Pancreas (tissue), 10 donors: ENCODE measurements around the gene OSBP. TPM values are rescaled to one million over a fixed set of nuclear protein-coding genes. Genes with fewer than 3 reads are reported as not detected.
A peak's percentile ranks its signal among the peaks of the same experiment; 100 is the strongest.

Source experiments
- ATAC-seq, 4 donors: fragments of 200-7000 bp; cut with Tn5 transposase; one replicate each; pipeline versions ENCODE4 v1.8.0 to v1.9.1; 2020; ENCODE audit warnings: mild to moderate bottlenecking in 4 of 4, moderate library complexity in 4 of 4
- DNase-seq, 6 donors: peaks; one replicate each; pipeline ENCODE4 v3.0.0-alpha.2; 2020
- FAIRE-seq: peaks from 2 replicates; lab custom pipeline; 2012; peaks lifted over from hg19 to GRCh38; lab: Jason Lieb, UNC
- H3K27ac ChIP-seq, 4 donors: fragments of 200-600 bp; sonication (generic); 1 replicate in 3 of 4; 2 replicates in 1 of 4; pipeline versions ENCODE4 v1.5.0 to v1.8.0; 2020
- H3K27me3 ChIP-seq, 4 donors: fragments of 200-600 bp; one replicate each; pipeline ENCODE4 v1.8.0; 2021
- H3K36me3 ChIP-seq, 3 donors: fragments of 200-600 bp; sonication (generic) in 1 of 3; one replicate each; pipeline versions ENCODE4 v1.5.0 to v1.8.0; 2020 to 2021
- H3K4me1 ChIP-seq, 3 donors: fragments of 200-600 bp; one replicate each; pipeline ENCODE4 v1.8.0; 2021
- H3K4me3 ChIP-seq, 4 donors: fragments of 200-600 bp; sonication (generic) in 2 of 4; one replicate each; pipeline versions ENCODE4 v1.5.0 to v1.8.0; 2020 to 2021
- H3K9me3 ChIP-seq, 4 donors: fragments of 200-600 bp; one replicate each; pipeline ENCODE4 v1.8.0; 2021
- WGBS, 2 donors: extraction: QIAGEN DNeasy Blood & Tissue Kit; methylation state at CpG; one replicate each; pipeline ENCODE4 v1.1.7; 2013; 5-methylcytosine and 5-hydroxymethylcytosine counted together
- intact Hi-C, 3 donors: fragments of 100-400 bp; cut with DNase I; formaldehyde crosslinking; loops; one replicate each; pipeline versions ENCODE4 v1.11.1 to v1.14.2; 2022
- polyA plus RNA-seq, 2 donors: library from polyadenylated mRNA; stranded (reverse); fragments of 200-250 nt; gene quantifications; one replicate each; pipeline ENCODE4 v1.2.3, GENCODE V29; 2013
- total RNA-seq, 6 donors: library from RNA; stranded (reverse); fragmentation: NEBNext Ultra II Directional in 4 of 6; extraction: Animal tissue kit (Norgen Biotek cat#: 25700) in 4 of 6; gene quantifications; one replicate each; pipeline versions ENCODE4 v1.2.1 to v1.2.4, GENCODE V29; 2021 to 2023
- TF ChIP-seq, protein P1 (sequence below), 4 donors: fragments of 200-600 bp; sonication (generic) in 3 of 4; IDR thresholded peaks; one replicate each; pipeline versions ENCODE4 v1.5.0 to v1.8.0; 2021; ENCODE audit warnings: antibody characterized with exemption in 4 of 4
- donor health status: healthy with polysubstance abuse.
- donor health status: DM: no; HTN: no; CAD: no; lungs with moderate emphysema.
- donor health status: DM: no; HTN: no; CAD: no.
- donor health status: control.
- donor health status: control.
- donor health status: Bipolar disorder and iron deficiency.
- donor health status: DM: yes; HTN: yes; CAD: no.
- donor health status: DM: no; HTN: no; CAD: no.
- donor health status: DM: no; HTN: no; CAD: no.
- donor health status: DM: yes; HTN: yes; CAD: no.

The OSBP gene
- total and polyA plus RNA-seq, 8 donors = 12.4 to 39.7 (median 35.3) TPM

DNA sequence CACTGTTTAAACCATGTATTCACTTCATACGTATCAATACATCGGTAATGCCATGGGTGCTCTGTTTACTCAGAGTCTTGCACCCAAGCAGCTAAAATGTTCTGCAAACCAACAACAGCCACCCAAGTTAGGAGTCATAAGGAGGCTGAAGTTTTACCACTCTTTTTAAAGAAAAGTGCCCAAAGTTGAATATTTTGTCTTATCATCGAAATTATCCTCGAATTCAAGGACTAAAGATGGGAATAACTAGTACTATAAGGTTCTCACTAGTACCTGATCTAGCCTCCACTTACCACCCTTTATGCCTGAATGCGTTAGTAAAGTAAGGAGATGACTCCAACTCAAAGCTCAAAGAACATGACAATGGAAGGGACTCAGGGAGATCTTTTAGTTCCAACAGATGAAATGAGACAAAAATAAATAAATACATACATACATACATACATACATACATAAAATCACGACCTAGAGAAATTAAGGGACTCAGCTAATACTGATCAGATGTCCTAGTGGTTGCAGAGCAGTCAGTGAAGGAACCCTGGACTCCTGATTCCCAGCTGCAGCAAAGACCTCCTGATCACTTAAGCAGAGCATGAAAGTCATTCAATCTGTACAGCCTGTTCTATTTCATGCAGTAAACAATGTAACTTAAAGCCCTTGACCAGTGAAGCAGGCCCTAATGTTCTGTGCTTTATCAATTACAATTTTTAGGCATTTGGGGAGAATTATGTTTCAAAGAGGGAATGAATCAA, 7.7 kb downstream of the OSBP start:
- intact Hi-C loops = no loop called here
- TF ChIP-seq, protein P1, sequence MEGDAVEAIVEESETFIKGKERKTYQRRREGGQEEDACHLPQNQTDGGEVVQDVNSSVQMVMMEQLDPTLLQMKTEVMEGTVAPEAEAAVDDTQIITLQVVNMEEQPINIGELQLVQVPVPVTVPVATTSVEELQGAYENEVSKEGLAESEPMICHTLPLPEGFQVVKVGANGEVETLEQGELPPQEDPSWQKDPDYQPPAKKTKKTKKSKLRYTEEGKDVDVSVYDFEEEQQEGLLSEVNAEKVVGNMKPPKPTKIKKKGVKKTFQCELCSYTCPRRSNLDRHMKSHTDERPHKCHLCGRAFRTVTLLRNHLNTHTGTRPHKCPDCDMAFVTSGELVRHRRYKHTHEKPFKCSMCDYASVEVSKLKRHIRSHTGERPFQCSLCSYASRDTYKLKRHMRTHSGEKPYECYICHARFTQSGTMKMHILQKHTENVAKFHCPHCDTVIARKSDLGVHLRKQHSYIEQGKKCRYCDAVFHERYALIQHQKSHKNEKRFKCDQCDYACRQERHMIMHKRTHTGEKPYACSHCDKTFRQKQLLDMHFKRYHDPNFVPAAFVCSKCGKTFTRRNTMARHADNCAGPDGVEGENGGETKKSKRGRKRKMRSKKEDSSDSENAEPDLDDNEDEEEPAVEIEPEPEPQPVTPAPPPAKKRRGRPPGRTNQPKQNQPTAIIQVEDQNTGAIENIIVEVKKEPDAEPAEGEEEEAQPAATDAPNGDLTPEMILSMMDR (IDR thresholded peaks at IDR 0.05) = no peak
- peaks cover 0 to 53% (median 48%) of the 10 kb centered on the region in 3 donors for H3K36me3 ChIP-seq

DNA sequence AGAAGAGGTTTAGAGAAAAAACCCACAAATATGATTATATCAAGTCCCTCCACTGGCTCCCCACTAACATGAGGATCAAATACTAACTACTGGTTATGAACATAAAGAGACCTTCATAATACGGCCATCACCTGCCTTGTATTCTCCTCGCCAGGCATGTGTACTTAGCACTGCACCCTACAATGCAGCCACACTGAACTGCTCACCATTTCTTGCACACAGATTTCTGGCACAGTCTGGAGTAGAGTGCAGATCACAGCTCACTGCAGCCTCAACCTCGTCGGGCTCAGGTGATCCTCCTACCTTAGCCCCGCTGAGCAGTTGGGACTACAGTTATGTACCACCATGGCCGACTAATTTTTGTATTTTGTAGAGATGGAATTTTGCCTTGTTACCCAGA, 13.1 kb downstream of the OSBP start:
- FAIRE-seq = no peak
- Histone ChIP-seq H3K4me3 (no peak overlapping the region), H3K27me3 (no peaks in the 10 kb centered on the region), H3K9me3 (no peaks in the 10 kb centered on the region), H3K4me1 (peaks cover 16 to 36% (median 23%) of the 10 kb centered on the region in 3 donors), H3K27ac (peak overlapping the region; percentile 43 to 90 (median 68)), H3K36me3 (peaks cover 23 to 66% (median 56%) of the 10 kb centered on the region in 3 donors)
- 53 to 54% methylated on average over 6 of the region's 6 CpGs for WGBS, 2 donors
- intact Hi-C loops = no loop called here
- no peak for DNase-seq
- peak in 3 of 4 donors; percentile 39 to 57 (median 41) for ATAC-seq
- TF ChIP-seq, protein P1 (IDR thresholded peaks at IDR 0.05) = no peak

More for the DNA sequence above, 7.7 kb downstream of the OSBP start:
- 66 to 72% methylated on average over 6 of the region's 6 CpGs for WGBS, 2 donors
- H3K4me3 ChIP-seq = no peak overlapping the region
- H3K9me3 ChIP-seq = no peaks in the 10 kb centered on the region
- H3K27ac ChIP-seq = no peak overlapping the region
- no peaks in the 10 kb centered on the region for H3K27me3 ChIP-seq
- peaks cover 20 to 40% (median 31%) of the 10 kb centered on the region in 3 donors for H3K4me1 ChIP-seq
- FAIRE-seq = no peak
- DNase-seq = no peak
- ATAC-seq = no peak

- no peaks in the 10 kb centered on the region for H3K9me3 ChIP-seq
- 13 to 17% methylated on average over 4 of the region's 4 CpGs for WGBS, 2 donors
- TF ChIP-seq, protein P1 (IDR thresholded peaks at IDR 0.05) = no peak
- ATAC-seq = peak; percentile 86 to 94 (median 88)
- H3K27me3 ChIP-seq = no peaks in the 10 kb centered on the region
- H3K27ac ChIP-seq = peak overlapping the region; percentile 43 to 90 (median 68)
- intact Hi-C loops = no loop called here
- H3K36me3 ChIP-seq = peaks cover 23 to 64% (median 50%) of the 10 kb centered on the region in 3 donors
- peaks cover 16 to 36% (median 23%) of the 10 kb centered on the region in 3 donors for H3K4me1 ChIP-seq
- peak in 3 of 6 donors; percentile 29 to 42 (median 35) for DNase-seq
- no peak for FAIRE-seq
- H3K4me3 ChIP-seq = no peak overlapping the region
Observed at GRCh38 chr11:59601788-59602187, 13.8 kb downstream of the OSBP start.

DNA sequence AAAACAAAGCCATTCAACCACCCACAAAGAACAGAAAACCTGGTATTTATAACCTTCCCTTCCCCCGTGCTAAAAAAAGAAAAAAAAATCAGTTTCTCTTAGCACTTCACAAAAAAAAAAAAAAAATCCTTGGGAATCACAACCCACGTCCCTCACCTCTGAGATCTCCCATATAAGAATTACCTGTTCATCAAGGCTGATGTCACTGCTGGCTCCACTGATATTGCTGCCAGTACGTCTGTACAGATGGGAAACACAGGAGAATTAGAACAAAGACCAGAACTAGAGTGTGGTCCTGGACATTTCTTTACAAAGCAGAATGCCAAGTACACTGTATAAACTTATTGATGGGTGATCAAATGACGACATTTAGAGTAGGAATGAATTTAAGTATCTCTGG, 14.9 kb downstream of the OSBP start:
- Histone ChIP-seq H3K27ac (peak overlapping the region in 1 of 4 donors; percentile 90), H3K27me3 (no peaks in the 10 kb centered on the region), H3K36me3 (peaks cover 23 to 64% (median 40%) of the 10 kb centered on the region in 3 donors), H3K9me3 (no peaks in the 10 kb centered on the region), H3K4me1 (peaks cover 16 to 36% (median 23%) of the 10 kb centered on the region in 3 donors), H3K4me3 (no peak overlapping the region)
- intact Hi-C loops = no loop called here
- no peak for DNase-seq
- TF ChIP-seq, protein P1 (IDR thresholded peaks at IDR 0.05) = no peak
- no peak for FAIRE-seq
- WGBS, 2 donors = 64 to 71% methylated on average over 4 of the region's 4 CpGs
- ATAC-seq = no peak

GRCh38 chr11:59600234-59600633, 15.3 kb downstream of the OSBP start:
- FAIRE-seq (no peak), ATAC-seq (no peak), DNase-seq (no peak)
- no peaks in the 10 kb centered on the region for H3K9me3 ChIP-seq
- no peak overlapping the region for H3K4me3 ChIP-seq
- H3K4me1 ChIP-seq = peaks cover 16 to 36% (median 23%) of the 10 kb centered on the region in 3 donors
- H3K27me3 ChIP-seq = no peaks in the 10 kb centered on the region
- TF ChIP-seq, protein P1 (IDR thresholded peaks at IDR 0.05) = no peak
- no peak overlapping the region for H3K27ac ChIP-seq
- 67 to 78% methylated on average over 2 of the region's 2 CpGs for WGBS, 2 donors
- H3K36me3 ChIP-seq = peaks cover 23 to 67% (median 36%) of the 10 kb centered on the region in 3 donors
- intact Hi-C loops = no loop called here
